Stimulated activated CD8-positive, alpha-beta memory T cell treated with anti-CD3 and anti-CD28 coated beads, Interleukin-4, amount 100 ng/mL, for 24 hours (primary cell): ENCODE measurements around the gene BOLA2B.
"Not testable (repeated sequence)": the region's sequence is repeated elsewhere in the genome, so short reads cannot be mapped to it uniquely, and the experiment has no call there.

Experiments
- DNase-seq: peaks from one replicate; pipeline ENCODE4 v3.0.0-alpha.2; 2020; ENCODE audit warnings: low read depth

BOLA2B gene

GRCh38 chr16:30184096-30184890, 9.2 kb downstream of the BOLA2B start:
- peak; percentile 59 for DNase-seq

DNA sequence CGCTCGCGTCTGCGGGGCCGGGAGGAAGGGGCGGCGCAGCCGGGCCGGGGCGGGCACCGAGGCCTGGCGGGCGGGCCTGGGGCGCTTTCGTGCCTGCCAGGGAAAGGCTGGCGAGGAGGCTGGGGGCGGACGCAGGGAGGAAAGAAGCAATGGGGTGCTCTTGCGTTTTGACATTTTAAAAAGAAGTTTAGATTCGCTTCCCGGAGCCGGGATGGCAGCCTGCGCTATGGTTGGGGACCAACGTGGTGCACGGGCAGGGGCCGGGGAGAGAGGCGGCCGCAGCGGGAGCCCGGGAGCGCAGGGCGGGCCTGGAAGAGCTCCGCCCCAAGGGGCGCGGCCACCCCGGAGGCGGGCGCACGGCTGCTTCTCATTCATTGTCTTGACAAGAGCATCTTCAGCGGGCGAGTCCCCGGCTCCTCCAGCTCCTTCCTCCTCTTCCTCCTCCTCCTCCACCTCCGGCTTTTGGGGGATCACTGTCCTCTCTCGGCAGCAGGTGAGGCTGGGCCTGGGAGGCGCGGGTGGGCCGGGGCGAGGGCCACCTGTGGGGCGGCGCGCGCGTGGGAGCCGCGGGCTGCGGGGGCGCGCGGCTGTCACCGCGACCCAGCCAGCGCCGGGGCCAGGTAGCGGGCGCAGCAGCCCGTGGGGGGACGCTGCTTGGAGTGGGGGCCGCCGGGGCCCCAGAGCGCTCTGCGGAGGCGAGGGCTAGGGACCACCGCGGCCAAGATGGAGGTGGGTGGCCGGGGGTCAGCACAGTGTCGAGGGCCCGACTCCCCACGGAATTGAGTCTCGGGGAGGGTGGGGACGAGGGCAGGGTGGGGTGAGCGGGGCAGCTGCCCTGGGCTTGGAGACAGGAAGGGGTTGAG, 10.0 kb downstream of the BOLA2B start, which contains the start of gene CORO1A:
Gene CORO1A, plus strand, starts transcription at position 370 of the 863 bp plus-strand sequence. CDS start 1,608 bp downstream, outside the sequence.
- peak; percentile 75 for DNase-seq

GRCh38 chr16:30180741-30181140, 12.7 kb downstream of the BOLA2B start:
- no peak for DNase-seq

DNA sequence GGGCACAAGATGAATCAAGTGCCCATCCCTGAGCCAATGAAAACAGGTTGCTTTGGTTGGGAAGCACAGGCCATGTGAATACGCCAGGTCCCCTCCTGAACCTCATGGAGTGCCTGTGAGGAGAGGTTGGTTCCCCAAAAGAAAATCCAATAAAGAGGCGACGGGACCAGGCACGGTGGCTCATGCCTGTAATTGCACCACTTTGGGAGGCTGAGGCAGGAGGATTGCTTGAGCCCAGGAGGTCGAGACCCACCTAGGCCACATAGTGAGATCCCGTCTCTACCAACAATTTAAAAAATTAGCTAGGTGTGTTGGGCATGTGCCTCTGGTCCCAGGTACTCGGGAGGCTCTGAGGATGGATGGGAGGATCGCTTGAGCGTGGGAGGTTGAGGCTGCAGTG, 13.5 kb downstream of the BOLA2B start:
- DNase-seq = no peak

DNA sequence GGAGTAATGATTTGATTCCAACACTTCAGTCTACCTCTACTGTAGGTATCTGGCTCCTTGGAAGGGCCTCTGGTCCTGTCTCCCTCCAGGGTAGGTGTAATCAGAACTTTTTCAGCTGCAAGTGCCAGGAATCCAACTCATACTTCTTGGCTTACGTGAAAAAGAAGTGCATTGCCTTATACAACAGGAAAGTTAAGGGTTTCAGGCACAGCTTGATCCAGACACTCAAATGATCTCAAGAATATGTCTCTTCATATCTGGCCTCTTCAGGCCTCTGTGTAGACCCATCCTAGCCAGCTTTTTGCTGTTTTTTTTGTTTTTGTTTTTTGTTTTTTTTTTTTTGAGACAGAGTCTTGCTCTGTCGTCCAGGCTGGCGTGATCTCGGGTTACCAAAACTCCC, 14.3 kb downstream of the BOLA2B start:
- no peak for DNase-seq

GRCh38 chr16:30176876-30177275, 16.6 kb downstream of the BOLA2B start:
- not testable (repeated sequence) for DNase-seq

- DNase-seq = no peak
Observed at GRCh38 chr16:30173054-30173453, 20.4 kb downstream of the BOLA2B start.

GRCh38 chr16:30170145-30170544, 23.3 kb downstream of the BOLA2B start:
- DNase-seq = not testable (repeated sequence)

- not testable (repeated sequence) for DNase-seq
Observed at GRCh38 chr16:30169416-30169815, 24.1 kb downstream of the BOLA2B start.

DNA sequence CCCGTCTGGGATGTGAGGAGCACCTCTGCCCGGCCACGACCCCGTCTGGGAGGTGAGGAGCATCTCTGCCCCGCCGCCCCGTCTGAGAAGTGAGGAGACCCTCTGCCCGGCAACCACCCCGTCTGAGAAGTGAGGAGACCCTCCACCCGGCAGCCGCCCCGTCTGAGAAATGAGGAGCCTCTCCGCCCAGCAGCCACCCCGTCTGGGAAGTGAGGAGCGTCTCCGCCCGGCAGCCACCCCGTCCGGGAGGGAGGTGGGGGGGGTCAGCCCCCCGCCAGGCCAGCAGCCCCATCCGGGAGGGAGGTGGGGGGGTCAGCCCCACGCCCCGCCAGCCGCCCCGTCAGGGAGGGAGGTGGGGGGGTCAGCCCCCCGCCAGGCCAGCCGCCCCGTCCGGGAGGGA, 24.7 kb downstream of the BOLA2B start:
- not testable (repeated sequence) for DNase-seq

DNA sequence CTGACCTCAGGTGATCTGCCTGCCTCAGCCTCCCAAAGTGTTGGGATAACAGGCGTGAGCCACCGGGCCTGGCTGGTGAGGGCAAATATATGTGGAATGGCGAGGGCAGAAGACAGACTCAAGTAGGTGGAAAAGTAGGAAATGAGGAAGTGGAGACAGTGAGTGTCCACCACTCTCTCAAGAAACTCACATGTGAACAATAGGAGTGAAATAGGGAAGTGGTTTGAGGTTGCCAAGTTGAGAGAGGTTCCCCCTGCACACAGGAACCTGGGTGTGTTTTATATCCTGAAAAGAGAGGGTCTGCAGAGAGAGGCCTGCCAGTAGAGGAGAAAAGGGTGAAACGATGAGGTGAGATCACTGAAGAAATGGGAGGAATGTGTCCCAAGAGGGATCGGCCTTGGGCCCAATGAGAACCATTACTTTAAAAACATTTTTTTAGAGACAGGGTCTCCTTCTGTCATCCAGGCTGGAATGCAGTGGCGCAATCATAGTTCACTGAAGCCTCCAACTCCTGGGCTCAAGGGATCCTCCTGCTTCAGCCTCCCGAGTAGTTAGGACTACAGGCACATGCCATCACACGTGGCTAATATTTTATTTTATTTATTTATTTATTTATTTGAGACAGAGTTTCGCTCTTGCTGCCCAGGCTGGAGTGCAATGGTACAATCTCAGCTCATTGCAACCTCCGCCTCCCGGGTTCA, 27.1 kb downstream of the BOLA2B start:
- no peak for DNase-seq

DNA sequence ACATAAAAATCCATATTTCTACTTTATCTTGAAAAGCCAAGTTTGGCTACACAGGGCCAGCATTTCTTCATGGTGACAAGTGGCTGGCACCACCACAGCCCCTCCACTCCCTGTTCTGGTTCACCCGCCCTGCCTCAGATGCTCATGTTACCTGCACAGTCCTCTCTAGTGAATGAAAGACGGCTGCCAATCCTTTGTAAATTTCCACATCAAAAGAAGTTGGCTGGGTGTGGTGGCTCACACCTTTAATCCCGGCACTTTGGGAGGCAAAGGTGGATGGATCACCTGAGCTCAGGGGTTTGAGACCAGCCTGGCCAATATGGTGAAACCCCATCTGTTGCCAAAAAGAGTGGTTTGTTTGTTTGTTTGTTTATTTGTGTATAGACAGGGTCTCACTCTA, 29.9 kb downstream of the BOLA2B start:
- no peak for DNase-seq

GRCh38 chr16:30157214-30157613, 36.3 kb downstream of the BOLA2B start:
- no peak for DNase-seq

- DNase-seq = no peak
Observed at GRCh38 chr16:30155188-30155587, 38.3 kb downstream of the BOLA2B start.

GRCh38 chr16:30152517-30152916, 40.9 kb downstream of the BOLA2B start:
- DNase-seq = no peak

- no peak for DNase-seq
Observed at GRCh38 chr16:30151091-30151490, 42.4 kb downstream of the BOLA2B start.

DNA sequence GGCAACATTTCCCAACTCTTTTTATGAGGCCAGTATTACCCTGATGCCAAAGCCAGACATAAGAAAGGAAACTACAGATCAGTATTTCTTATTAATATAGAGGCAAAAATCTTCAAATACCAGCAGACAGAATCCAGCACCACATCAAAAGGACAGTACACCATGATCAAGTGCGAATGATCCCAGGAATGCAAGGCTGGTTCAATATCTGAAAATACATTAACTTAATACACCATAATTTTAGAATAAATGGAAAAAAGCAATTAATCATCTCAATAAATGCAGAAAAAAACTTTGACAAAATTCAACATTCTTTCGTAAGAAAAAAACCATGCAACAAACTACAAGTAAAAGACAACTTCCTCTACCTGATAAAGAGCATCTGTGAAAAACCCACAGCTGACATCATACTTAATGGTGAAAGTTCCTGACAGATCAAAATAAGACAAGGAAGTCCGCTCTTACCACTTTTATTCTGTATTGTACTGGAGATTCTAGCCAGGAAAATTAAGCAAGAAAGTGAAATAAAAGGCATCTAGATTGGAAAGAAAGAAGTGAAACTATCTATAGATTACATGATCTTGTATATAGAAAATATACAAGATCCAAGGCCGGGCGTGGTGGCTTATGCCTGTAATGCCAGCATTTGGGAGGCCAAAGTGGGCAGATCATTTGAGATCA, 44.1 kb downstream of the BOLA2B start:
- DNase-seq = no peak

DNA sequence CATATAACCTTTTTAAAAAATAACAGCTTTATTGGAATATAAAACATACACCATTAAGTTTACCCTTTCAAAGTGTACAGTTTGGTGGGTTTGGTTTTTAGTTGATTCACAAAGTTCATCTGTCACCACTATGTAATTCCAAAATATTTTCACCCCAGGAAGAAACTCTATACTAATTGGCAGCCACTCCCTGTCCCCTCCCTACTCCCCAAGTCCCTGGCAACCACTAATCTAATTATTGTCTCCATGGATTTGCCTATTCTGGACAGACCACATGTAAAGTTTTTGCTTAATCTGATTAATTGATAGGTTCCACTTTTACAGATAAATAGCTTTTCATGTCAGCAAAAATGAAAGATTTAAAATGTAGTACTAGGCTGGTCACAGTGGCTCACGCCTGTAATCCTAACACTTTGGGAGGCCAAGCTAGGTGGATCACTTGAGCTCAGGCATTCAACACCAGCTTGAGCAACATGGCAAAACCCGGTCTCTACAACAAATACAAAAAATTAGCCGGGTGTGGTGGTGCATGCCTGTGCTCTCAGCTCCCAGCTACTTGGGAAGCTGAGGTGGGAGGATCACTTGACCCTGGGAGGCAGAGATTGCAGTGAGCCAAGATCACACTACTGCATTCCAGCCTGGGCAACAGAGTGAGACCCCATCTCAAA, 45.5 kb downstream of the BOLA2B start:
- DNase-seq = no peak

GRCh38 chr16:30145657-30146056, 47.8 kb downstream of the BOLA2B start:
- DNase-seq = no peak

- DNase-seq = no peak
Observed at GRCh38 chr16:30144917-30145316, 48.5 kb downstream of the BOLA2B start.

DNA sequence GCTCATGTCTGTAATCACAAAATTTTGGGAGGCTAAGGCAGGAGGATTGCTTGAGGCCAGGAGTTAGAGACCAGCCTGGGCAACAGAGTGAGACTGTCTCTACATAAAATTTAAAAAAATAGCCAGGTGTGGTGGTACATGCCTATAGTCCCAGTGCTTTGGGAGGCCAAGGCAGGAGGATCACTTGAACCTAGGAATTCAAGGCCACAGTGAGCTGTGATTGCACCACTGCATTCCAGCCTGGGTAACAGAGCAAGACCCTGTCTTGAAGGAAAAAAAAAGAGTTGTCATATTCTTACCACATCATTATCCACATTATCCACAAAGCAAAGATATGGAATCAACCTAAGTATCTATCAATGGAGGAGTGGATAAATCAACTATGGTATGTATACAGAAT, 49.4 kb downstream of the BOLA2B start:
- DNase-seq = no peak
